COLO668 (cell line): ENCODE data around the gene GSTT2B.
"Not testable (repeated sequence)": the region's sequence is repeated elsewhere in the genome, so short reads cannot be mapped to it uniquely, and the experiment has no call there.

Experiments
- DNase-seq: peaks from one replicate; lab custom pipeline; 2025; ENCODE audit not compliant: unreplicated experiment; lab: John Stamatoyannopoulos, UW

Gene GSTT2B

GRCh38 chr22:23986089-23986488 is 25.1 kb upstream of the GSTT2B start:
- not testable (repeated sequence) for DNase-seq

- DNase-seq: no peak
Measured at GRCh38 chr22:23984430-23984829, 23.4 kb upstream of the GSTT2B start.

DNA sequence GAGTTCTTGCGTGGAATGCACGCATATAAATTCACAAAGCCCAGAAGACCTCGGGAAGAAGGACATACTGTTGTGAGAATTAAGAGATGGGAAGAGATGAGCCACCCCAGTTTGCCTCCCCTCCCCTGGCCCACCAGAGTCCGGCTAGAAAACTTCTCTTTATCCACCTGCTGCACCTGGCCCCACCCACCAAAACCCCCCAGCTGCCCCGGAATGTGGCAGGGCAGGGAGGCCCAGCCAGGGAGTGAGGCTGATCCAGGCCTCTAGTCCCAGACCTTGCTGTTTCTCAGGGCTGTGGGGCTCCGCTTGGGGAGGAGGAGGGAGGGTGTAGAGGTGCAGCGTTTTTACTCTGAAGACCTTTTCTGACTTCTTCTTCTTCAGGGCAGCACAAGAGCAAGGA is 19.6 kb upstream of the GSTT2B start:
- DNase-seq: not testable (repeated sequence)

DNA sequence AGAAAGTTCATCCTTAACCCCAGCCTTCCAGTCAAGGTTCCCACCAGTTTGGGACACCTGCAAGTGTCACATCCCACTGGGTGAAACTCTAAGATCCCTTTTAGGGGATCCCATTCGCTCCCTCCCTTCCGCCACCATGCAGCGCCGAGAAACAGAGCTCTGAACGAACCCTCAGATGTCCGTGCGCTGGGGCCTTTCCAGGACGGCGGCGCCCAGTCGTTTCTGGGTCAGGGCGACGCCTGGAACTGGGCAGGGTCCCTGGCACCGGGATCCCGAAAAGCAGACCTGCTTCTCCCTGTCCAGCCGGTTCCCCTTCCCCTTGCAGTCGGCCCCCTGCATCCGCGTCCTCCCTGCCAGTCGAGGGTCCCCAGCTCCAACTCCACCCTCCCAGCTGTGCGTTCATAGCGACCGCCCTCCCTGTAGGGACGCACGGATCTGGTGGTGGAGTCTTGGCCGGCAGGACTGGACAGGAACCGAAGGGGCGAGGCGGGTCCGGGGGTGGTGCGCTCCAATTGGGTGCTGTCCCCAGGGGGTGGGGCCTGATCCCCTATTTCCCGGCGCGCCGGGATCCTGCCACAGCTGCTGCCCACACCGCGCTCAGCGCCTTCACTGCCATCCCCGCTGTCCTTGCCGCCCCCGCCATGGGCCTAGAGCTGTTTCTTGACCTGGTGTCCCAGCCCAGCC is 18.7 kb upstream of the GSTT2B start, which contains the start of gene GSTT2:
TSS of gene GSTT2 (plus strand) at position 578 of the 684 bp plus-strand sequence.
- not testable (repeated sequence) for DNase-seq

DNA sequence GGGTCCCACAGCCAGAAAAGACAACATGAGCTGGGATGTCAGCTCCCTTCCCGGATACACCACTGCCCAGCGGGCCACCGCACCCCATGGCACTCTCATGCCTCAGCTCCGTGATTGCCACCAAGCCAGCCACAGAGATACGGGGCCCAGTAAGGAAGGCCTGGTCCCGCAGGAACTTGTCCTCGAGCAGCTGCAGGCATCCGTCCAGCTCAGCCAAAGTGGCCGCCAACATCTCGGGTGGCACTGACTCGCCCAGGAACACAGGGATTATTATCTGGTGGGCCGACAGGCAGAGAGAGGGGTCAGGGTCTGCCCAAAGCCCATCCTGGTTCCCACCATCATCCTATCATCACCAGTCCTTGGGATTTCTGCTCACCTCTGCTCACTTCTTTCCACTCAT is 16.3 kb upstream of the GSTT2B start:
- not testable (repeated sequence) for DNase-seq

DNA sequence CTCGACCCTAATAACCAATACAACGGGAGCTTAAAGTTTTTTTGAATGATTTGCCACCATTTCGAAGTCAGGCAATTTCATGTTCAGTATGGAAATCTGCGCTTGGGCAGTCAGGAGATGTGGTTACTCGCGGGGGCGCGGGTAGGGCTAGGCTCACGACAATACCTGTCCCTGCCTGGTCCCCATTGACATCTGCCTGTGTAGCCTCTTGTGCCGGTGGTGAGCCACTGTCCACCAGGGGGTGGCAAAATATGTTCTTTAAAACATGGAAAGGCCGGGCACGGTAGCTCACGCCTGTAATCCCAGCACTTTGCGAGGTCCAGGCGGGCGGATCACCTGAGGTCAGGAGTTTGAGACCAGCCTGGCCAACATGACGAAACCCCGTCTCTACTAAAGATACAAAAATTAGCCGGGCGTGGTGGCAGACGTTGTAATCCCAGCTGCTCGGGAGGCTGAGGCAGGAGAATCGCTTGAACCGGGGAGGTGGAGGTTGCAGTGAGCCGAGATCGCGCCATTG is 13.9 kb upstream of the GSTT2B start:
- DNase-seq: not testable (repeated sequence)

DNA sequence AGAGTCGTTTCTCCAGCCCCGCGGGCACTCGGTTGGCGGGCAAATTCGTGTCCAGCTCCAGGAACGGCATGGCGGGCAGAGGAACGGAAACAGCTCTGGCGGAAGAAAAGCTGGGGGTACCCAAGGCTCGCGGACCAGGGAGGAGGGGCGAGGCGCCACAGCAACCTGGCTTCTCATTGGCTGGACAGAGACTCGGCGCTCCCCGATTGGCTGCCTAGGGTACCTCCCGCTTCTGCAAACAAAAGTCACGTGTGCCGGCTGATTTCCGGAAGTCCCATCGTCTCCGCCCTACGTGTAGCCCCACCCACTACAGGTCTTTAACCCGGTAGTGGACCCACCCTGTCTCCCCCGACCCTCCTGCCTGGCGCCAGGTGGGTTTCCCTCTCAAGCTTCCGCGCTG is 13.3 kb upstream of the GSTT2B start, which contains the start of gene DDT:
TSS of gene DDT (minus strand) at position 97 of the 400 bp plus-strand sequence. CDS start at position 70, 27 bp downstream.
- not testable (repeated sequence) for DNase-seq

DNA sequence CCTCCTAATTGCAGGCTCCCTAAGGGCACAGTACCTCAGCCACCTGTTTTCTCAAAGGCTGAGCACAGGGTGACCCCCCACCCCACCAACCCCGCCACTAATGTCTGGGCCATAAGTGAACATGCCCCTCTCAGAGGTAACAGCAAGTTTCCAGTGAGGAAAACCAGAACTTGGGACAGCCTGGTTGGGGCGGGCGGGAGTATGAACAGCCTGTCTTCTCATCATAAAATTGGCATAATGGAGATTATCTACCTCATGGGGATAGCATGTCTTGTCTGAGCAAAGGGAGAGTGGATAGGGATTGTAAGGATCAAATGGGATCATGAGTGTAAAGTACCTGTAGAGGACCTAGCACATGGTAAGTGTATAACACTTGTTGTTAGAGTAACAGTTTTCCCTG is 10.9 kb upstream of the GSTT2B start:
- DNase-seq: not testable (repeated sequence)

DNA sequence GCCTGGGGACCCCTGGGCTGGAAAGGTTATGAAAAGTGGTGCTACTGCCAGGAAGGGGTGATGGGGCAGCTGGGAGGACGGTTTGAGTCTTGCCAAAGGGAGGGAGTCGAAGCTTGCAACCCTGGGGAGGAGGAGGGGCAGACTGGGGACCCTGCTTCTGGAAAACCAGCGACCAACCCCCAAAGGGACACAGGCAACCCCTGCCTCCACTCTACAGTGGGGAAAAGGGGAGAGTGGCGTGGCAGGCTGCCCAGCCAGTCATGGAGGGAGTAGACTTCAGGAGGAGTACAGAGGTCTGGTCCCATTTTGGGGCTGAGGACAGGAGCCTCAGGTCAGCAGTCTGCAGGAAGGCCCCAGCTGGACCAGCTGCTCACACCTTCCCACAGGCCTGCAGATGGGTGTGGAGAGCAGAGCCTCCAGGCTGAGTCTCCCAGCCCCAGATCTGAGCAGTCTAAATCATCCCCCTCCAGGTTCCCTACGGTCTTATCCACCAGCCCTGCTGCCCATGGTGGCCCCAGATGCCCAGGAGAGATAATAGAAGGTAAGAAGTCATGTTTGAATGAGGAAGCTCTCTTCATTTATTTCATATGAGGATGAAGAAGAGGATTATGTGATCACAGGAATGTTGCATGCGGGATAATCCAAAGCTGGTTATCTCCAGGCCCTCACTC is 10.0 kb upstream of the GSTT2B start:
- DNase-seq: no peak

DNA sequence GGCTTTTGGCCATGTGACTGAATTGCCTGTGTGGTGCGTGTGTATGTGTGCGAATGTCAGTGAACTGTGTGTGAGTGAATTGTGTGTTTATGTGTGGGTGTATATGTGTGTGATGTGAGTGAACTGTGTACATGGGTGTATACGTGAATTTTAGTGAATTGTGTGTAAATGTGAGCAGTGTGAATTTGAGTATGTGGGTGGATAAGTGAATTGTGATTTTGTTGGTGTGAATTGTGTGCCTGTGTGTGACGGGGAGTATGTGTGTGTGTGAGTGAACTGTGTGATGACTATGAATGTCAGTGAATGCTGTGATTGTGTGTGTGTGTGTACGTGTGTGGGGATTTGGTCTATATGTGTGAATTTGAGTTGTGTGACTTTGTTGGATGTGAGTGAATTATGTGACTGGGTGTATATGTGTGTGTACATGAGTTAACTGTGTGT is 9.2 kb upstream of the GSTT2B start:
- no peak for DNase-seq

GRCh38 chr22:23969071-23969470 is 8.1 kb upstream of the GSTT2B start:
- no peak for DNase-seq

DNA sequence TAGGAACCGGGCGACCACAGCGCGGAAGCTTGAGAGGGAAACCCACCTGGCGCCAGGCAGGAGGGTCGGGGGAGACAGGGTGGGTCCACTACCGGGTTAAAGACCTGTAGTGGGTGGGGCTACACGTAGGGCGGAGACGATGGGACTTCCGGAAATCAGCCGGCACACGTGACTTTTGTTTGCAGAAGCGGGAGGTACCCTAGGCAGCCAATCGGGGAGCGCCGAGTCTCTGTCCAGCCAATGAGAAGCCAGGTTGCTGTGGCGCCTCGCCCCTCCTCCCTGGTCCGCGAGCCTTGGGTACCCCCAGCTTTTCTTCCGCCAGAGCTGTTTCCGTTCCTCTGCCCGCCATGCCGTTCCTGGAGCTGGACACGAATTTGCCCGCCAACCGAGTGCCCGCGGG is 5.6 kb upstream of the GSTT2B start, which contains the start of gene DDTL:
TSS of gene DDTL (plus strand) at position 321 of the 400 bp plus-strand sequence. CDS start at position 348, 27 bp downstream.
- DNase-seq: not testable (repeated sequence)

DNA sequence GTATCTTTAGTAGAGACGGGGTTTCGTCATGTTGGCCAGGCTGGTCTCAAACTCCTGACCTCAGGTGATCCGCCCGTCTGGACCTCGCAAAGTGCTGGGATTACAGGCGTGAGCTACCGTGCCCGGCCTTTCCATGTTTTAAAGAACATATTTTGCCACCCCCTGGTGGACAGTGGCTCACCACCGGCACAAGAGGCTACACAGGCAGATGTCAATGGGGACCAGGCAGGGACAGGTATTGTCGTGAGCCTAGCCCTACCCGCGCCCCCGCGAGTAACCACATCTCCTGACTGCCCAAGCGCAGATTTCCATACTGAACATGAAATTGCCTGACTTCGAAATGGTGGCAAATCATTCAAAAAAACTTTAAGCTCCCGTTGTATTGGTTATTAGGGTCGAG is 5.1 kb upstream of the GSTT2B start:
- DNase-seq: not testable (repeated sequence)

DNA sequence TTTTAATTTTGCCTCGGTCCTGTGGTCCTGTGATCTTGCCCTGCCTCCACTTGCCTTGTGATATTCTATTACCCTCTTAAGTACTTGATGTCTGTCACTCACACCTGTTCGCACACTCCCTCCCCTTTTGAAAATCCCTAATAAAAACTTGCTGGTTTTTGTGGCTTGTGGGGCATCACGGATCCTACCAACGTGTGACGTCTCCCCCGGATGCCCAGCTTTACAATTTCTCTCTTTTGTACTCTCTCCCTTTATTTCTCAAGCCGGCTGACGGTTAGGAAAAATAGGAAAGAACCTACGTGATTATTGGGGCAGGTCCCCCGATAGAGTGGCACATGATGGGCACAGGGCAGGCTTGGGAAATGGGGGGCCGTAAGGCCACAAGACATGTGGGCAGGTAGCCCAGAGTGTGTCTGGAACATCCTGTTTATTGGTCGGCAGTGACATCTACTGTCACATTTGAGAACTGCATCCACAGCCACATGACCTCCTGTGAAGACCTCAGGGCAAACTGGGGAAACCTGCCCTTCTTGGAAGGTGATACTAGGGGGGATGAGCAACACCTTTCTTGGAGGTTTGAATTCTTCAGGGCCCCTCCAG is 4.6 kb downstream of the GSTT2B start:
- peak; percentile 73 for DNase-seq

DNA sequence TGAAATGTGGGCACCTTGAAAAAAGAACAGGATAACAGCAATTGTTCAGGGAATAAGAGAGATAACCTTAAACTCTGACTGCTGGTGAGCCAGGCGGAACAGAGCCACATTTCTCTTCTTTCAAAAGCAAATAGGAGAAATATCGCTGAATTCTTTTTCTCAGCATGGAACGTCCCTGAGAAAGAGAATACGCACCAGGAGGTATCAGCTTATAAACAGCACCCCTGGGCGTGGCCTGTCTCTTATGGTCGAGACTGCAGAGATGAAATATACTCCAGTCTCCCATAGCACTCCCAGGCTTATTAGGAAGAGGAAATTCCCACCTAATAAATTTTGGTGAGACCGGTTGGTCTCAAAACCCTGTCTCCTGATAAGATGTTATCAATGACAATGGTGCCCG is 5.1 kb downstream of the GSTT2B start:
- not testable (repeated sequence) for DNase-seq

DNA sequence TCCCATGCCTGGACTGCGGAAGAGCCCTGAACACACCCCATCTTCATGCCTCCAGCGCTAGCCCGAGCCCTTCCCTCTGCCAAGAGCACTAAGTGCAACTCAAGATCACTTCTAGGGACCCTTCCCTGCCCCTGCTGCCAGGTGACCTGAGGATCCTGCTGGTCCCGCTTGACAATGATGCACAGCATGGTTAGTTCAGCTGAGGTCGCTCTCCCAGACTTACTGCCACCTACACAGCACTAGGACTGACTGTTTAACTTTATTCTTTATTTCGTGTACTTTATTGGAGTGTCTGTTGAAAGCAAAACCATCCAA is 6.0 kb downstream of the GSTT2B start:
- not testable (repeated sequence) for DNase-seq

- DNase-seq: not testable (repeated sequence)
Measured at GRCh38 chr22:23954193-23954990, 6.6 kb downstream of the GSTT2B start.

- DNase-seq: not testable (repeated sequence)
Measured at GRCh38 chr22:23953485-23953884, 7.5 kb downstream of the GSTT2B start.

GRCh38 chr22:23952794-23953405 is 8.1 kb downstream of the GSTT2B start:
- not testable (repeated sequence) for DNase-seq

- DNase-seq: not testable (repeated sequence)
Measured at GRCh38 chr22:23951383-23951782, 9.6 kb downstream of the GSTT2B start.
